Measurements from ENCODE around the gene FAAH.
"Not testable (repeated sequence)": the region's sequence is repeated elsewhere in the genome, so short reads cannot be mapped to it uniquely, and the experiment has no call there.

The FAAH gene

GRCh38 chr1:46394108-46394871 is at the start of gene FAAH:
TSS of gene FAAH (plus strand) at chr1:46394317. CDS start at chr1:46394349, 32 bp downstream.
- DNase-seq (ENCODE audit: low spot score) = no peak

- no peak for DNase-seq (ENCODE audit: low spot score)
Measured at GRCh38 chr1:46344481-46344880, 49.6 kb upstream of the FAAH start.

GRCh38 chr1:46345281-46345680 is 48.8 kb upstream of the FAAH start:
- no peak for DNase-seq (ENCODE audit: low spot score)

- no peak for DNase-seq (ENCODE audit: low spot score)
Measured at GRCh38 chr1:46352363-46352762, 41.8 kb upstream of the FAAH start.

- not testable (repeated sequence) for DNase-seq (ENCODE audit: low spot score)
Measured at GRCh38 chr1:46355920-46356319, 38.2 kb upstream of the FAAH start.

GRCh38 chr1:46362158-46362557 is 32.0 kb upstream of the FAAH start:
- no peak for DNase-seq (ENCODE audit: low spot score)

- no peak for DNase-seq (ENCODE audit: low spot score)
Measured at GRCh38 chr1:46363121-46363520, 31.0 kb upstream of the FAAH start.

GRCh38 chr1:46364612-46365011 is 29.5 kb upstream of the FAAH start:
- no peak for DNase-seq (ENCODE audit: low spot score)

GRCh38 chr1:46365796-46366195 is 28.3 kb upstream of the FAAH start:
- not testable (repeated sequence) for DNase-seq (ENCODE audit: low spot score)

- DNase-seq (ENCODE audit: low spot score) = no peak
Measured at GRCh38 chr1:46367072-46367471, 27.0 kb upstream of the FAAH start.

GRCh38 chr1:46367701-46368100 is 26.4 kb upstream of the FAAH start:
- DNase-seq (ENCODE audit: low spot score) = not testable (repeated sequence)

- no peak for DNase-seq (ENCODE audit: low spot score)
Measured at GRCh38 chr1:46368791-46369190, 25.3 kb upstream of the FAAH start.

- no peak for DNase-seq (ENCODE audit: low spot score)
Measured at GRCh38 chr1:46369542-46370213, 24.4 kb upstream of the FAAH start.

- DNase-seq (ENCODE audit: low spot score) = no peak
Measured at GRCh38 chr1:46370214-46370633, 23.9 kb upstream of the FAAH start.

GRCh38 chr1:46372431-46372830 is 21.7 kb upstream of the FAAH start:
- no peak for DNase-seq (ENCODE audit: low spot score)

- no peak for DNase-seq (ENCODE audit: low spot score)
Measured at GRCh38 chr1:46379996-46380395, 14.1 kb upstream of the FAAH start.

- DNase-seq (ENCODE audit: low spot score) = no peak
Measured at GRCh38 chr1:46380508-46380907, 13.6 kb upstream of the FAAH start.

GRCh38 chr1:46393510-46393909 is 607 bp upstream of the FAAH start:
- DNase-seq (ENCODE audit: low spot score) = no peak

- DNase-seq (ENCODE audit: low spot score) = no peak
Measured at GRCh38 chr1:46394872-46395465, 852 bp downstream of the FAAH start.

GRCh38 chr1:46396441-46397398 is 2.6 kb downstream of the FAAH start:
- no peak for DNase-seq (ENCODE audit: low spot score)

- no peak for DNase-seq (ENCODE audit: low spot score)
Measured at GRCh38 chr1:46399307-46399706, 5.2 kb downstream of the FAAH start.

GRCh38 chr1:46400421-46400820 is 6.3 kb downstream of the FAAH start:
- no peak for DNase-seq (ENCODE audit: low spot score)
